Neural progenitor cell (in vitro differentiated cells): ENCODE measurements around the gene GHR. TPM values are rescaled to one million over a fixed set of nuclear protein-coding genes. Genes with fewer than 3 reads are reported as not detected.
"Not testable (repeated sequence)": the region's sequence is repeated elsewhere in the genome, so short reads cannot be mapped to it uniquely, and the experiment has no call there.

Experiments used
- DNase-seq: peaks from one replicate; pipeline ENCODE4 v3.0.0-alpha.2; 2016; ENCODE audit warnings: low spot score
- H2AFZ ChIP-seq: fragments of 200-600 bp; sonication (generic); replicated peaks from 2 replicates; pipeline ENCODE4 v1.6.1; 2016; ENCODE audit warnings: antibody characterized with exemption
- H3F3A ChIP-seq: fragments of 200-600 bp; sonication (generic); 2 replicates; pipeline ENCODE4 v1.6.1; 2016; ENCODE audit warnings: antibody characterized with exemption, low read depth
- H3K27ac ChIP-seq: fragments of 200-600 bp; sonication (generic); 2 replicates; pipeline ENCODE4 v1.5.1; 2016; ENCODE audit warnings: mild to moderate bottlenecking
- H3K27me3 ChIP-seq: fragments of 200-600 bp; sonication (generic); 2 replicates; pipeline ENCODE4 v1.6.1; 2016; ENCODE audit warnings: mild to moderate bottlenecking, moderate library complexity
- H3K36me3 ChIP-seq: fragments of 200-600 bp; sonication (generic); 2 replicates; pipeline ENCODE4 v1.5.1; 2016
- H3K4me1 ChIP-seq: fragments of 200-600 bp; sonication (generic); 2 replicates; pipeline ENCODE4 v1.6.1; 2016; ENCODE audit warnings: mixed run types
- H3K4me2 ChIP-seq: fragments of 200-600 bp; sonication (generic); 2 replicates; pipeline ENCODE4 v1.6.1; 2016
- H3K4me3 ChIP-seq: fragments of 200-600 bp; sonication (generic); 2 replicates; pipeline ENCODE4 v1.5.1; 2016
- H3K79me2 ChIP-seq: fragments of 200-600 bp; sonication (generic); 2 replicates; pipeline ENCODE4 v1.6.1; 2016; ENCODE audit warnings: low read depth
- H3K9ac ChIP-seq: fragments of 200-600 bp; sonication (generic); 2 replicates; pipeline ENCODE4 v1.6.1; 2016
- H3K9me3 ChIP-seq: fragments of 200-600 bp; sonication (generic); 2 replicates; pipeline ENCODE4 v1.5.1; 2016; ENCODE audit warnings: low read depth
- H4K20me1 ChIP-seq: fragments of 200-600 bp; sonication (generic); 2 replicates; pipeline ENCODE4 v1.6.1; 2016; ENCODE audit warnings: low read depth
- H3K27ac Mint-ChIP-seq: 3 replicates; pipeline ENCODE4 v1.8.0; 2021; ENCODE audit warnings: mixed read lengths
- H3K27me3 Mint-ChIP-seq: 2 replicates; pipeline ENCODE4 v1.8.0; 2022; ENCODE audit warnings: low read depth, mild to moderate bottlenecking, inconsistent platforms, moderate library complexity, mixed read lengths; ENCODE audit not compliant: insufficient read depth
- H3K36me3 Mint-ChIP-seq: 3 replicates; pipeline ENCODE4 v1.8.0; 2021; ENCODE audit warnings: mixed read lengths
- H3K4me1 Mint-ChIP-seq: 3 replicates; pipeline ENCODE4 v1.8.0; 2021; ENCODE audit warnings: mixed read lengths
- H3K4me3 Mint-ChIP-seq: 3 replicates; pipeline ENCODE4 v1.8.0; 2021; ENCODE audit warnings: mild to moderate bottlenecking, moderate library complexity, mixed read lengths
- H3K9me3 Mint-ChIP-seq: 3 replicates; pipeline ENCODE4 v1.8.0; 2020; ENCODE audit warnings: mixed read lengths
- CTCF ChIP-seq: fragments of 200-600 bp; sonication (generic); IDR thresholded peaks from 2 replicates; pipeline ENCODE4 v1.5.1; 2017; ENCODE audit warnings: antibody characterized with exemption, mild to moderate bottlenecking
- EZH2 ChIP-seq: fragments of 200-600 bp; sonication (generic); IDR thresholded peaks from 2 replicates; pipeline ENCODE4 v1.6.1; 2017; ENCODE audit warnings: antibody characterized with exemption, mild to moderate bottlenecking, moderate library complexity
- EZH2phosphoT487 ChIP-seq: fragments of 200-600 bp; sonication (generic); IDR thresholded peaks from 2 replicates; pipeline ENCODE4 v1.6.1; 2017; ENCODE audit warnings: antibody characterized with exemption
- total RNA-seq: library from RNA; depleted of rRNA; stranded (reverse); fragments of >200 nt; gene quantifications from 2 replicates; pipeline ENCODE4 v1.2.3, GENCODE V29; 2015; ENCODE audit warnings: low replicate concordance

Gene GHR
- total RNA-seq, 1 donor from 2014 or later = 0.07 TPM

- H3K27ac Mint-ChIP-seq = no peak overlapping the region
- Histone ChIP-seq H3K4me3 (no peak overlapping the region), H3K4me1 (no peaks in the 10 kb centered on the region)
Observed at GRCh38 chr5:42573386-42573785, 150.1 kb downstream of the GHR start.

GRCh38 chr5:42575914-42576313 lies 152.7 kb downstream of the GHR start:
- H3K9ac ChIP-seq, H3K27me3 Mint-ChIP-seq, H3K4me3 ChIP-seq, H3K79me2 ChIP-seq, H3K9me3 ChIP-seq, H3K27ac ChIP-seq, H4K20me1 ChIP-seq, H3K36me3 ChIP-seq, H3K36me3 Mint-ChIP-seq, H3K27ac Mint-ChIP-seq, H3K27me3 ChIP-seq, DNase-seq, H3K9me3 Mint-ChIP-seq, H3K4me2 ChIP-seq, H3K4me1 Mint-ChIP-seq, H3K4me3 Mint-ChIP-seq, H3K4me1 ChIP-seq, H2AFZ ChIP-seq, H3F3A ChIP-seq: not testable (repeated sequence)

More at GRCh38 chr5:42573386-42573785, 150.1 kb downstream of the GHR start:
- Mint-ChIP-seq H3K27me3 (peaks cover 2% of the 10 kb centered on the region), H3K9me3 (no peaks in the 10 kb centered on the region), H3K4me3 (no peak overlapping the region), H3K4me1 (peaks cover 12% of the 10 kb centered on the region), H3K36me3 (no peaks in the 10 kb centered on the region)
- no peak overlapping the region for H2AFZ ChIP-seq
- no peaks in the 10 kb centered on the region for H3K79me2 ChIP-seq
- H3K36me3 ChIP-seq = no peaks in the 10 kb centered on the region
- no peaks in the 10 kb centered on the region for H3F3A ChIP-seq
- no peak for DNase-seq
- H3K27me3 ChIP-seq = no peaks in the 10 kb centered on the region
- no peak overlapping the region for H3K9ac ChIP-seq
- H3K9me3 ChIP-seq = no peaks in the 10 kb centered on the region
- H4K20me1 ChIP-seq = no peaks in the 10 kb centered on the region
- TF ChIP-seq CTCF = no peak
- no peak for TF ChIP-seq EZH2
- H3K27ac ChIP-seq = no peak overlapping the region
- no peak overlapping the region for H3K4me2 ChIP-seq

GRCh38 chr5:42578901-42579300 lies 155.7 kb downstream of the GHR start:
- not testable (repeated sequence) for H3K4me1 ChIP-seq, H3K4me3 ChIP-seq, H3K36me3 Mint-ChIP-seq, H3K9me3 Mint-ChIP-seq, DNase-seq, H3K79me2 ChIP-seq, H3K9ac ChIP-seq, H3K4me2 ChIP-seq, H3K4me3 Mint-ChIP-seq, H3K27me3 ChIP-seq, H3K27ac ChIP-seq, H3K36me3 ChIP-seq, H4K20me1 ChIP-seq, H2AFZ ChIP-seq, H3K4me1 Mint-ChIP-seq, H3K9me3 ChIP-seq, H3F3A ChIP-seq, H3K27me3 Mint-ChIP-seq, H3K27ac Mint-ChIP-seq

- DNase-seq = no peak
- Histone ChIP-seq H3K4me1 (no peaks in the 10 kb centered on the region), H2AFZ (no peak overlapping the region), H3F3A (no peaks in the 10 kb centered on the region), H3K4me3 (no peak overlapping the region), H4K20me1 (no peaks in the 10 kb centered on the region), H3K4me2 (no peak overlapping the region), H3K9me3 (no peaks in the 10 kb centered on the region), H3K36me3 (no peaks in the 10 kb centered on the region), H3K27me3 (no peaks in the 10 kb centered on the region), H3K79me2 (no peaks in the 10 kb centered on the region), H3K27ac (no peak overlapping the region), H3K9ac (no peak overlapping the region)
- Mint-ChIP-seq H3K27ac (no peak overlapping the region), H3K27me3 (no peaks in the 10 kb centered on the region), H3K4me1 (no peaks in the 10 kb centered on the region), H3K36me3 (no peaks in the 10 kb centered on the region), H3K9me3 (no peaks in the 10 kb centered on the region), H3K4me3 (no peak overlapping the region)
- TF ChIP-seq EZH2 (no peak), CTCF (no peak), EZH2phosphoT487 (no peak)
Observed at GRCh38 chr5:42579320-42579719, 156.1 kb downstream of the GHR start.
